Muscle of back (tissue), 11 donors: ENCODE data around the gene FCMR. TPM values are rescaled to one million over a fixed set of nuclear protein-coding genes. Genes with fewer than 3 reads are reported as not detected.
A peak's percentile ranks its signal among the peaks of the same experiment; 100 is the strongest.

Source experiments
- DNase-seq, 3 donors: peaks; one replicate each; pipeline versions ENCODE4 v3.0.0 to v3.0.0-alpha.2; 2013
- polyA plus RNA-seq, 10 donors: library from polyadenylated mRNA; unstranded; fragments of 120-200 nt; gene quantifications; one replicate each; pipeline ENCODE4 v1.2.1, GENCODE V29; 2013; ENCODE audit not compliant: insufficient read length in 10 of 10

Gene FCMR
- polyA plus RNA-seq, 10 donors: 0.88 to 10.6 (median 1.4) TPM

- DNase-seq: no peak
Observed at GRCh38 chr1:206951318-206952100, 29.8 kb upstream of the FCMR start.

GRCh38 chr1:206949641-206950040, 27.9 kb upstream of the FCMR start:
- DNase-seq: no peak

GRCh38 chr1:206949208-206949607, 27.5 kb upstream of the FCMR start:
- no peak for DNase-seq

GRCh38 chr1:206947255-206947654, 25.5 kb upstream of the FCMR start:
- no peak for DNase-seq

- no peak for DNase-seq
Observed at GRCh38 chr1:206946261-206946660, 24.5 kb upstream of the FCMR start, which contains the start of gene PIGR. Gene PIGR, minus strand, starts transcription at chr1:206946466. Its CDS starts 5,935 bp downstream, at chr1:206940531.

GRCh38 chr1:206945779-206946178, 24.0 kb upstream of the FCMR start:
- DNase-seq: no peak

GRCh38 chr1:206944703-206945102, 23.0 kb upstream of the FCMR start:
- no peak for DNase-seq

GRCh38 chr1:206941766-206942418, 20.2 kb upstream of the FCMR start:
- no peak for DNase-seq

- no peak for DNase-seq
Observed at GRCh38 chr1:206940588-206940936, 18.8 kb upstream of the FCMR start.

- no peak for DNase-seq
Observed at GRCh38 chr1:206939841-206940587, 18.3 kb upstream of the FCMR start.

- DNase-seq: no peak
Observed at GRCh38 chr1:206939131-206939530, 17.4 kb upstream of the FCMR start.

- DNase-seq: no peak
Observed at GRCh38 chr1:206937425-206937824, 15.7 kb upstream of the FCMR start.

- no peak for DNase-seq
Observed at GRCh38 chr1:206935491-206936067, 13.8 kb upstream of the FCMR start.

- peak in 1 of 3 donors; percentile 21 for DNase-seq
Observed at GRCh38 chr1:206933333-206933945, 11.7 kb upstream of the FCMR start.

- DNase-seq: no peak
Observed at GRCh38 chr1:206932177-206932576, 10.4 kb upstream of the FCMR start.

- no peak for DNase-seq
Observed at GRCh38 chr1:206931709-206932108, 10.0 kb upstream of the FCMR start.

GRCh38 chr1:206930210-206930798, 8.6 kb upstream of the FCMR start:
- no peak for DNase-seq

GRCh38 chr1:206929524-206929923, 7.8 kb upstream of the FCMR start:
- no peak for DNase-seq

- no peak for DNase-seq
Observed at GRCh38 chr1:206926286-206926685, 4.5 kb upstream of the FCMR start.

GRCh38 chr1:206925106-206925736, 3.5 kb upstream of the FCMR start:
- DNase-seq: peak in 1 of 3 donors; percentile 46

GRCh38 chr1:206924592-206925105, 2.9 kb upstream of the FCMR start:
- no peak for DNase-seq
